Panc1 (cell line): ENCODE measurements around the gene DIAPH3.

Source experiments
- CTCF ChIP-seq: fragments of 450-650 bp; IDR thresholded peaks from 2 replicates; pipeline ENCODE4 v1.5.1; 2017; ENCODE audit warnings: mild to moderate bottlenecking
- POLR2AphosphoS5 ChIP-seq: IDR thresholded peaks from 2 replicates; pipeline ENCODE4 v1.6.1; 2012; ENCODE audit warnings: mild to moderate bottlenecking, low read depth, low read length, moderate library complexity
- REST ChIP-seq, 2 experiments: IDR thresholded peaks; 2 replicates each; pipeline ENCODE4 v1.6.1; 2011 to 2012; ENCODE audit warnings: low read depth in 2 of 2, control low read depth in 1 of 2, low read length in 1 of 2, mild to moderate bottlenecking in 1 of 2, moderate library complexity in 1 of 2; ENCODE audit not compliant: insufficient read depth in 1 of 2
- SIN3A ChIP-seq: IDR thresholded peaks from 2 replicates; pipeline ENCODE4 v1.6.1; 2012; ENCODE audit warnings: low read depth, mild to moderate bottlenecking, low read length, moderate library complexity, borderline replicate concordance; ENCODE audit not compliant: insufficient read depth
- TCF7L2 ChIP-seq: IDR thresholded peaks from 2 replicates; pipeline ENCODE4 v1.6.1; 2011; ENCODE audit warnings: mild to moderate bottlenecking, low read depth, low read length, inconsistent platforms

GRCh38 chr13:59666504-59666903 lies 497.2 kb downstream of the DIAPH3 start:
- TF ChIP-seq CTCF (no peak), TCF7L2 (no peak), SIN3A (no peak), POLR2AphosphoS5 (no peak), REST (IDR thresholded peaks at IDR 0.05; ENCODE audit: insufficient read depth in 1 of 2, low read depth in 2 of 2, low read length in 1 of 2) (no peak)
